ENCODE results near the gene CFTR. TPM values are rescaled to one million over a fixed set of nuclear protein-coding genes. Genes with fewer than 3 reads are reported as not detected.

CFTR gene
- total RNA-seq, 1 experiment from 2014 or later: not detected

DNA sequence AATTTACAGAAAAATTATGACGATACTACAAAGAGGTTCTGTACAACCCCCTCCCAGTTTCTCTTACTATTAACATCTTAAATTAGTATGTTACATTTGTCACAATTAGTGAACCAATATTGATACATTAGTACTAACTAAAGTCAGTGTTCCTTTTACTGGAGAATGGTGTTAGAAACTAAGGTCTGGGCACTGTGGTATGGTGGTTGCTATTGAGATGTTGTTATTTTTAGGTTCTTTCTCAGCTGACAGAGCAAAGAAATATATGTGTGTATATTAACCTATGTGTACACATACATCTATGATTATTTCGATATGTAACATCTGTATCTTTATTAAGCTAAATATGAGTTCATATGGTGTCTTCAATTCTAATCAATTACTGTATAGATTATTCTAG lies 11.7 kb upstream of the CFTR start:
- no peak overlapping the region for H3K4me2 ChIP-seq (ENCODE audit: low read length)
- no peaks in the 10 kb centered on the region for H3K9me2 ChIP-seq (ENCODE audit: insufficient read depth)
- no TSS peak for BruUV-seq (replicated peaks)
- DNase-seq (ENCODE audit: low read depth, low spot score) (no peak), ATAC-seq (no peak)
- no peaks in the 10 kb centered on the region for H3K79me2 ChIP-seq (ENCODE audit: insufficient read depth, low read length)
- ChIA-PET CTCF (interaction anchor here (1.5 kb wide), 1 partner anchor 9 kb away, joined by 7 read pairs; no protein-coding TSS in a partner anchor), POLR2A (no interaction called here), RAD21 (ENCODE audit: low non-redundant PET in 1 of 2, low total read pairs in 2 of 2, uncharacterized antibody in 2 of 2, unreplicated experiment in 2 of 2) (no interaction called here)
- H4K20me1 ChIP-seq (ENCODE audit: insufficient read depth): no peaks in the 10 kb centered on the region
- no peaks in the 10 kb centered on the region for H3K4me1 ChIP-seq (ENCODE audit: control insufficient read depth in 1 of 2, insufficient read depth in 2 of 2, low read length in 2 of 2)
- no peaks in the 10 kb centered on the region for H3K9me3 ChIP-seq (ENCODE audit: control insufficient read depth in 1 of 2, insufficient read depth in 1 of 2, low read depth in 1 of 2, low read length in 2 of 2)
- TF ChIP-seq EZH2 (IDR thresholded peaks at IDR 0.05) (no peak), SP1 (IDR thresholded peaks at IDR 0.05; ENCODE audit: low read depth) (no peak), SIN3A (IDR thresholded peaks at IDR 0.05; ENCODE audit: low read depth) (no peak), FOSL1 (IDR thresholded peaks at IDR 0.05; ENCODE audit: low read depth) (no peak), POLR2AphosphoS5 (IDR thresholded peaks at IDR 0.05; ENCODE audit: low read depth, low read length) (no peak), EGR1 (IDR thresholded peaks at IDR 0.05; ENCODE audit: low read depth) (no peak), ZFX (IDR thresholded peaks at IDR 0.05) (no peak), CEBPB (IDR thresholded peaks at IDR 0.05; ENCODE audit: low read depth) (no peak), TCF7L2 (IDR thresholded peaks at IDR 0.05; ENCODE audit: borderline replicate concordance, extremely low read depth, insufficient read depth, insufficient read length) (no peak), YY1 (IDR thresholded peaks at IDR 0.05; ENCODE audit: extremely low read depth, insufficient replicate concordance, low read depth, low read length) (no peak), SRF (IDR thresholded peaks at IDR 0.05; ENCODE audit: low read depth) (no peak), JUND (IDR thresholded peaks at IDR 0.05) (no peak), ZNF274 (IDR thresholded peaks at IDR 0.05; ENCODE audit: low read depth, low read length) (no peak), EZH2phosphoT487 (IDR thresholded peaks at IDR 0.05; ENCODE audit: borderline replicate concordance) (no peak), RAD21 (IDR thresholded peaks at IDR 0.05; ENCODE audit: low read depth) (no peak)
- TF ChIP-seq, protein P1, sequence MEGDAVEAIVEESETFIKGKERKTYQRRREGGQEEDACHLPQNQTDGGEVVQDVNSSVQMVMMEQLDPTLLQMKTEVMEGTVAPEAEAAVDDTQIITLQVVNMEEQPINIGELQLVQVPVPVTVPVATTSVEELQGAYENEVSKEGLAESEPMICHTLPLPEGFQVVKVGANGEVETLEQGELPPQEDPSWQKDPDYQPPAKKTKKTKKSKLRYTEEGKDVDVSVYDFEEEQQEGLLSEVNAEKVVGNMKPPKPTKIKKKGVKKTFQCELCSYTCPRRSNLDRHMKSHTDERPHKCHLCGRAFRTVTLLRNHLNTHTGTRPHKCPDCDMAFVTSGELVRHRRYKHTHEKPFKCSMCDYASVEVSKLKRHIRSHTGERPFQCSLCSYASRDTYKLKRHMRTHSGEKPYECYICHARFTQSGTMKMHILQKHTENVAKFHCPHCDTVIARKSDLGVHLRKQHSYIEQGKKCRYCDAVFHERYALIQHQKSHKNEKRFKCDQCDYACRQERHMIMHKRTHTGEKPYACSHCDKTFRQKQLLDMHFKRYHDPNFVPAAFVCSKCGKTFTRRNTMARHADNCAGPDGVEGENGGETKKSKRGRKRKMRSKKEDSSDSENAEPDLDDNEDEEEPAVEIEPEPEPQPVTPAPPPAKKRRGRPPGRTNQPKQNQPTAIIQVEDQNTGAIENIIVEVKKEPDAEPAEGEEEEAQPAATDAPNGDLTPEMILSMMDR (IDR thresholded peaks at IDR 0.05 in 2 of 3, conservative IDR thresholded peaks at IDR 0.05 in 1 of 3; ENCODE audit: borderline replicate concordance in 1 of 3, insufficient read depth in 1 of 3, low read depth in 2 of 3, low read length in 2 of 3): no peak
- TF ChIP-seq, protein P2, sequence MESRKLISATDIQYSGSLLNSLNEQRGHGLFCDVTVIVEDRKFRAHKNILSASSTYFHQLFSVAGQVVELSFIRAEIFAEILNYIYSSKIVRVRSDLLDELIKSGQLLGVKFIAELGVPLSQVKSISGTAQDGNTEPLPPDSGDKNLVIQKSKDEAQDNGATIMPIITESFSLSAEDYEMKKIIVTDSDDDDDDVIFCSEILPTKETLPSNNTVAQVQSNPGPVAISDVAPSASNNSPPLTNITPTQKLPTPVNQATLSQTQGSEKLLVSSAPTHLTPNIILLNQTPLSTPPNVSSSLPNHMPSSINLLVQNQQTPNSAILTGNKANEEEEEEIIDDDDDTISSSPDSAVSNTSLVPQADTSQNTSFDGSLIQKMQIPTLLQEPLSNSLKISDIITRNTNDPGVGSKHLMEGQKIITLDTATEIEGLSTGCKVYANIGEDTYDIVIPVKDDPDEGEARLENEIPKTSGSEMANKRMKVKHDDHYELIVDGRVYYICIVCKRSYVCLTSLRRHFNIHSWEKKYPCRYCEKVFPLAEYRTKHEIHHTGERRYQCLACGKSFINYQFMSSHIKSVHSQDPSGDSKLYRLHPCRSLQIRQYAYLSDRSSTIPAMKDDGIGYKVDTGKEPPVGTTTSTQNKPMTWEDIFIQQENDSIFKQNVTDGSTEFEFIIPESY (IDR thresholded peaks at IDR 0.05; ENCODE audit: extremely low read depth, insufficient replicate concordance, low read length): no peak
- TF ChIP-seq, protein P3, sequence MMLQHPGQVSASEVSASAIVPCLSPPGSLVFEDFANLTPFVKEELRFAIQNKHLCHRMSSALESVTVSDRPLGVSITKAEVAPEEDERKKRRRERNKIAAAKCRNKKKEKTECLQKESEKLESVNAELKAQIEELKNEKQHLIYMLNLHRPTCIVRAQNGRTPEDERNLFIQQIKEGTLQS (IDR thresholded peaks at IDR 0.05): no peak
- TF ChIP-seq, protein P4, sequence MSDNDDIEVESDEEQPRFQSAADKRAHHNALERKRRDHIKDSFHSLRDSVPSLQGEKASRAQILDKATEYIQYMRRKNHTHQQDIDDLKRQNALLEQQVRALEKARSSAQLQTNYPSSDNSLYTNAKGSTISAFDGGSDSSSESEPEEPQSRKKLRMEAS (IDR thresholded peaks at IDR 0.05): no peak
- H3K27me3 ChIP-seq (ENCODE audit: insufficient read depth, low read length): no peaks in the 10 kb centered on the region
- H3K27ac ChIP-seq (ENCODE audit: low read depth, low read length): no peak overlapping the region
- intact Hi-C loops (cut with micrococcal nuclease): no loop called here
- no peak overlapping the region for H2AFZ ChIP-seq (ENCODE audit: low read depth, low read length, poor library complexity, severe bottlenecking)
- no peak overlapping the region for H3K9ac ChIP-seq (ENCODE audit: low read length)
- no peaks in the 10 kb centered on the region for H3K36me3 ChIP-seq (ENCODE audit: control insufficient read depth in 1 of 2, insufficient read depth in 2 of 2, low read length in 2 of 2)
- no peak overlapping the region for H3K4me3 ChIP-seq (replicated peaks in 1 of 2; ENCODE audit: low read depth in 1 of 2, low read length in 2 of 2)
